ENCODE measurements around the gene ATP8B3. TPM values are rescaled to one million over a fixed set of nuclear protein-coding genes. Genes with fewer than 3 reads are reported as not detected.

The ATP8B3 gene
- total and polyA plus RNA-seq, 2 of the 13 experiments (the other 11 are each of a cell fraction or from before 2014, with no cell fraction given) = 2.6 to 5.9 TPM

DNA sequence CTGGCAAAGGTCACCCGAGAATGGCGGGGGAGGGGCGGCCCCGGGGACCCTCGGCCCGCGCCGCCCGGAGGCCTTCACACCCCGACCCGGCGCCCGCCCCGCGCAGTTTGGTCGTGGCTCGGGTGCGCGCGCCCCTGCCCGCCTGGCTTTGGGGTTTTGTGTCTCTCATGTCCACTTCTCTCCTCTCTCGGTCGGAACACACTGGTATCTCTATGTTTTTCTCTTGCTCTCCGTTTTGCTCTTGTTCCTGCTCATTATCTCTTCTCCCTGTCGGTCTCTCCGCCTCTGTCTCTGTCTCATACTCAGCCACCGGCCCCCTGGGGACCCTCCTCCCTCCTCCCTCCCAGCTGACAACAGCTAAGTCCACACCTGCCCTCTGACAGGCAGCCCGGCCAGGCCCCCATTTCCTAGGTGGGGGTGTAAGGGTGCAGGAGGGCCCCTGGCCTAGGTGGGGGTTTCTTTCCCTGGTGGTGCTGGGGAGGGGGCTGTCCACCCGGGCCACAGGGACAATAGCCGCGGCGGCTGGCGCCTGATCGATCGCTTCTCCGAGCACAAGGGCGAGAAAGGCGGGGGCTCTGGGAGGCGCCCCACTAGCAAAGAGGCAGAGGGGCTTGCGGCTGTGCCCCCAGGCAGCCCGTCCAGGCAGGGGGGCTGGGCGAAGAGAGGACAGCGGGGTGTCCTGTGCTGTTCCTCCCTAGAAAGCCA lies 56.5 kb downstream of the ATP8B3 start (continued):
- TF ChIP-seq PRDM10 (CRISPR knock-in tag; IDR thresholded peaks at IDR 0.05; ENCODE audit: low read depth) (no peak), XBP1 (CRISPR knock-in tag; IDR thresholded peaks at IDR 0.05) (no peak), NONO (IDR thresholded peaks at IDR 0.05) (no peak), NONO (CRISPR knock-in tag; conservative IDR thresholded peaks at IDR 0.05) (0 out of 2 replicates have a peak, but pooled peaks have one; percentile 30), RFXANK (CRISPR knock-in tag; IDR thresholded peaks at IDR 0.05) (no peak), ZNF281 (CRISPR knock-in tag; IDR thresholded peaks at IDR 0.05; ENCODE audit: borderline replicate concordance) (peak; percentile 71)
- TF ChIP-seq, protein P1, sequence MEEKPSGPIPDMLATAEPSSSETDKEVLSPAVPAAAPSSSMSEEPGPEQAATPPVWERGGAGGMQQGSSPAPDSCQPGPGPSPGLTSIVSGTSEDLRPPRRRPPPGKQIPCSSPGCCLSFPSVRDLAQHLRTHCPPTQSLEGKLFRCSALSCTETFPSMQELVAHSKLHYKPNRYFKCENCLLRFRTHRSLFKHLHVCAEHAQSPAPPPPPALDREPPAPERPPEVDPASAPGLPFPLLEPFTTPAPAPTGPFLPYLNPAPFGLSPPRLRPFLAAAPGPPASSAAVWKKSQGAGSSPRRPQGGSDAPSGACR (CRISPR knock-in tag; IDR thresholded peaks at IDR 0.05) = no peak
